ES-I3 (cell line): ENCODE data around the gene PRCC.

ENCODE experiments used
- H3K36me3 ChIP-seq: 2 replicates; pipeline ENCODE4 v1.6.1; 2013; ENCODE audit warnings: mild to moderate bottlenecking, low read length, control low read depth, moderate library complexity; ENCODE audit not compliant: insufficient read depth
- H3K4me1 ChIP-seq: 2 replicates; pipeline ENCODE4 v1.6.1; 2013; ENCODE audit warnings: mild to moderate bottlenecking, control low read depth, low read length; ENCODE audit not compliant: insufficient read depth
- H3K9ac ChIP-seq: 2 replicates; pipeline ENCODE4 v1.6.1; 2013; ENCODE audit warnings: low read depth, mild to moderate bottlenecking, low read length, moderate library complexity
- H3K9me3 ChIP-seq: 2 replicates; pipeline ENCODE4 v1.6.1; 2013; ENCODE audit warnings: mild to moderate bottlenecking, low read length, moderate library complexity; ENCODE audit not compliant: control insufficient read depth, insufficient read depth

Gene PRCC

GRCh38 chr1:156788136-156788535, 20.8 kb downstream of the PRCC start:
- Histone ChIP-seq H3K9ac (no peak overlapping the region), H3K4me1 (no peaks in the 10 kb centered on the region), H3K9me3 (no peaks in the 10 kb centered on the region), H3K36me3 (peaks cover 25% of the 10 kb centered on the region)

GRCh38 chr1:156789621-156790318, 22.4 kb downstream of the PRCC start:
- Histone ChIP-seq H3K9ac (no peak overlapping the region), H3K36me3 (peaks cover 24% of the 10 kb centered on the region), H3K9me3 (no peaks in the 10 kb centered on the region), H3K4me1 (no peaks in the 10 kb centered on the region)

- peaks cover 40% of the 10 kb centered on the region for H3K36me3 ChIP-seq
- no peak overlapping the region for H3K9ac ChIP-seq
- no peaks in the 10 kb centered on the region for H3K9me3 ChIP-seq
- H3K4me1 ChIP-seq: no peaks in the 10 kb centered on the region
Measured at GRCh38 chr1:156794506-156795373, 27.4 kb downstream of the PRCC start.

- H3K9ac ChIP-seq: no peak overlapping the region
- H3K4me1 ChIP-seq: no peaks in the 10 kb centered on the region
- H3K9me3 ChIP-seq: no peaks in the 10 kb centered on the region
- H3K36me3 ChIP-seq: peaks cover 40% of the 10 kb centered on the region
Measured at GRCh38 chr1:156795374-156795733, 28.0 kb downstream of the PRCC start.

GRCh38 chr1:156795787-156796186, 28.5 kb downstream of the PRCC start:
- H3K9ac ChIP-seq: no peak overlapping the region
- H3K36me3 ChIP-seq: peaks cover 40% of the 10 kb centered on the region
- H3K9me3 ChIP-seq: no peaks in the 10 kb centered on the region
- H3K4me1 ChIP-seq: no peaks in the 10 kb centered on the region

- Histone ChIP-seq H3K9ac (no peak overlapping the region), H3K9me3 (no peaks in the 10 kb centered on the region), H3K36me3 (peaks cover 35% of the 10 kb centered on the region), H3K4me1 (no peaks in the 10 kb centered on the region)
Measured at GRCh38 chr1:156796340-156797097, 29.2 kb downstream of the PRCC start.

- H3K4me1 ChIP-seq: no peaks in the 10 kb centered on the region
Measured at GRCh38 chr1:156797212-156797871, 30.0 kb downstream of the PRCC start.

GRCh38 chr1:156801409-156802121, 34.2 kb downstream of the PRCC start:
- H3K36me3 ChIP-seq: peaks cover 19% of the 10 kb centered on the region
- H3K9ac ChIP-seq: no peak overlapping the region
- H3K9me3 ChIP-seq: no peaks in the 10 kb centered on the region
- no peaks in the 10 kb centered on the region for H3K4me1 ChIP-seq

More at GRCh38 chr1:156797212-156797871, 30.0 kb downstream of the PRCC start:
- H3K9ac ChIP-seq: no peak overlapping the region
- no peaks in the 10 kb centered on the region for H3K9me3 ChIP-seq
- H3K36me3 ChIP-seq: peaks cover 29% of the 10 kb centered on the region

- Histone ChIP-seq H3K9ac (no peak overlapping the region), H3K4me1 (no peaks in the 10 kb centered on the region), H3K9me3 (no peaks in the 10 kb centered on the region), H3K36me3 (peaks cover 19% of the 10 kb centered on the region)
Measured at GRCh38 chr1:156802421-156802935, 35.1 kb downstream of the PRCC start.

GRCh38 chr1:156803086-156803851, 35.9 kb downstream of the PRCC start:
- Histone ChIP-seq H3K9me3 (no peaks in the 10 kb centered on the region), H3K4me1 (no peaks in the 10 kb centered on the region), H3K36me3 (peaks cover 11% of the 10 kb centered on the region), H3K9ac (no peak overlapping the region)

- no peak overlapping the region for H3K9ac ChIP-seq
- H3K36me3 ChIP-seq: peaks cover 8% of the 10 kb centered on the region; the same call in 1 of the 2 replicates
- H3K4me1 ChIP-seq: no peaks in the 10 kb centered on the region
- no peaks in the 10 kb centered on the region for H3K9me3 ChIP-seq
Measured at GRCh38 chr1:156804026-156804425, 36.7 kb downstream of the PRCC start.

GRCh38 chr1:156804572-156805243, 37.4 kb downstream of the PRCC start:
- Histone ChIP-seq H3K36me3 (peaks cover 3% of the 10 kb centered on the region; the same call in 1 of the 2 replicates), H3K4me1 (no peaks in the 10 kb centered on the region), H3K9ac (no peak overlapping the region), H3K9me3 (no peaks in the 10 kb centered on the region)
